ENCODE data around the gene PSMG1. TPM values are rescaled to one million over a fixed set of nuclear protein-coding genes. Genes with fewer than 3 reads are reported as not detected.

PSMG1 gene
- total and polyA plus RNA-seq, 10 of the 15 experiments (the other 5 are each of a cell fraction or from before 2014, with no cell fraction given): 21.3 to 248 (median 121) TPM

- FAIRE-seq: no peak
- no TSS peak for BruUV-seq (replicated peaks)
- no peak for TF ChIP-seq PML (IDR thresholded peaks at IDR 0.05; ENCODE audit: low read length)
- TF ChIP-seq EP300 (IDR thresholded peaks at IDR 0.05; ENCODE audit: borderline replicate concordance in 1 of 2, control insufficient read depth in 1 of 2, low read depth in 2 of 2, low read length in 2 of 2): no peak
- no peak for TF ChIP-seq MEF2B (IDR thresholded peaks at IDR 0.05; ENCODE audit: partially characterized antibody, poor library complexity, severe bottlenecking)
- no peak for TF ChIP-seq TAF1 (IDR thresholded peaks at IDR 0.05; ENCODE audit: borderline replicate concordance, low read depth, low read length)
- TF ChIP-seq, protein P1, sequence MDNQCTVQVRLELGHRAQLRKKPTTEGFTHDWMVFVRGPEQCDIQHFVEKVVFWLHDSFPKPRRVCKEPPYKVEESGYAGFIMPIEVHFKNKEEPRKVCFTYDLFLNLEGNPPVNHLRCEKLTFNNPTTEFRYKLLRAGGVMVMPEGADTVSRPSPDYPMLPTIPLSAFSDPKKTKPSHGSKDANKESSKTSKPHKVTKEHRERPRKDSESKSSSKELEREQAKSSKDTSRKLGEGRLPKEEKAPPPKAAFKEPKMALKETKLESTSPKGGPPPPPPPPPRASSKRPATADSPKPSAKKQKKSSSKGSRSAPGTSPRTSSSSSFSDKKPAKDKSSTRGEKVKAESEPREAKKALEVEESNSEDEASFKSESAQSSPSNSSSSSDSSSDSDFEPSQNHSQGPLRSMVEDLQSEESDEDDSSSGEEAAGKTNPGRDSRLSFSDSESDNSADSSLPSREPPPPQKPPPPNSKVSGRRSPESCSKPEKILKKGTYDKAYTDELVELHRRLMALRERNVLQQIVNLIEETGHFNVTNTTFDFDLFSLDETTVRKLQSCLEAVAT (IDR thresholded peaks at IDR 0.05): no peak
- no peak for TF ChIP-seq ZBTB4 (CRISPR knock-in tag; IDR thresholded peaks at IDR 0.05)
- TF ChIP-seq USF1 (IDR thresholded peaks at IDR 0.05; ENCODE audit: borderline replicate concordance, extremely low read length, insufficient read depth, low read depth, low read length): no peak
- no peak for TF ChIP-seq SIX5 (IDR thresholded peaks at IDR 0.05; ENCODE audit: low read depth, low read length, severe bottlenecking)
- TF ChIP-seq NBN (IDR thresholded peaks at IDR 0.05): no peak
- TF ChIP-seq, protein P2, sequence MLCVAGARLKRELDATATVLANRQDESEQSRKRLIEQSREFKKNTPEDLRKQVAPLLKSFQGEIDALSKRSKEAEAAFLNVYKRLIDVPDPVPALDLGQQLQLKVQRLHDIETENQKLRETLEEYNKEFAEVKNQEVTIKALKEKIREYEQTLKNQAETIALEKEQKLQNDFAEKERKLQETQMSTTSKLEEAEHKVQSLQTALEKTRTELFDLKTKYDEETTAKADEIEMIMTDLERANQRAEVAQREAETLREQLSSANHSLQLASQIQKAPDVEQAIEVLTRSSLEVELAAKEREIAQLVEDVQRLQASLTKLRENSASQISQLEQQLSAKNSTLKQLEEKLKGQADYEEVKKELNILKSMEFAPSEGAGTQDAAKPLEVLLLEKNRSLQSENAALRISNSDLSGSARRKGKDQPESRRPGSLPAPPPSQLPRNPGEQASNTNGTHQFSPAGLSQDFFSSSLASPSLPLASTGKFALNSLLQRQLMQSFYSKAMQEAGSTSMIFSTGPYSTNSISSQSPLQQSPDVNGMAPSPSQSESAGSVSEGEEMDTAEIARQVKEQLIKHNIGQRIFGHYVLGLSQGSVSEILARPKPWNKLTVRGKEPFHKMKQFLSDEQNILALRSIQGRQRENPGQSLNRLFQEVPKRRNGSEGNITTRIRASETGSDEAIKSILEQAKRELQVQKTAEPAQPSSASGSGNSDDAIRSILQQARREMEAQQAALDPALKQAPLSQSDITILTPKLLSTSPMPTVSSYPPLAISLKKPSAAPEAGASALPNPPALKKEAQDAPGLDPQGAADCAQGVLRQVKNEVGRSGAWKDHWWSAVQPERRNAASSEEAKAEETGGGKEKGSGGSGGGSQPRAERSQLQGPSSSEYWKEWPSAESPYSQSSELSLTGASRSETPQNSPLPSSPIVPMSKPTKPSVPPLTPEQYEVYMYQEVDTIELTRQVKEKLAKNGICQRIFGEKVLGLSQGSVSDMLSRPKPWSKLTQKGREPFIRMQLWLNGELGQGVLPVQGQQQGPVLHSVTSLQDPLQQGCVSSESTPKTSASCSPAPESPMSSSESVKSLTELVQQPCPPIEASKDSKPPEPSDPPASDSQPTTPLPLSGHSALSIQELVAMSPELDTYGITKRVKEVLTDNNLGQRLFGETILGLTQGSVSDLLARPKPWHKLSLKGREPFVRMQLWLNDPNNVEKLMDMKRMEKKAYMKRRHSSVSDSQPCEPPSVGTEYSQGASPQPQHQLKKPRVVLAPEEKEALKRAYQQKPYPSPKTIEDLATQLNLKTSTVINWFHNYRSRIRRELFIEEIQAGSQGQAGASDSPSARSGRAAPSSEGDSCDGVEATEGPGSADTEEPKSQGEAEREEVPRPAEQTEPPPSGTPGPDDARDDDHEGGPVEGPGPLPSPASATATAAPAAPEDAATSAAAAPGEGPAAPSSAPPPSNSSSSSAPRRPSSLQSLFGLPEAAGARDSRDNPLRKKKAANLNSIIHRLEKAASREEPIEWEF (IDR thresholded peaks at IDR 0.05; ENCODE audit: insufficient replicate concordance, low read depth, low read length): no peak
Observed at GRCh38 chr21:39131791-39132190, 51.5 kb downstream of the PSMG1 start.

More at GRCh38 chr21:39131791-39132190, 51.5 kb downstream of the PSMG1 start:
- H4K20me1 ChIP-seq (ENCODE audit: control insufficient read depth, insufficient read depth): no peaks in the 10 kb centered on the region
- H3K4me3 ChIP-seq: no peak overlapping the region
- H3K4me2 ChIP-seq (ENCODE audit: control insufficient read depth, insufficient read depth): no peak overlapping the region
- 0% methylated on average over 1 of the region's 1 CpG for WGBS (ENCODE audit: insufficient coverage, insufficient replicate concordance, low lambda C conversion rate, missing lambda C conversion rate)
- intact Hi-C loops (cut with micrococcal nuclease; ENCODE audit: unreplicated experiment) (no loop called here), in situ Hi-C loops (cut with MboI) (no loop called here)
- no peak overlapping the region for H2AFZ ChIP-seq (ENCODE audit: control insufficient read depth, low read depth, low read length)
- no peaks in the 10 kb centered on the region for H3K36me3 ChIP-seq (ENCODE audit: control insufficient read depth in 2 of 2, insufficient read depth in 2 of 2, low read length in 1 of 2)
- ChIA-PET POLR2A (no interaction called here), CTCF (interaction anchor here (1.0 to 1.6 kb wide), 3 partner anchors 8 to 463 kb away, joined by 3 to 4 read pairs (median 4); no protein-coding TSS in a partner anchor), RAD21 (ENCODE audit: unreplicated experiment) (no interaction called here), SMC1A (ENCODE audit: uncharacterized antibody, unreplicated experiment) (no interaction called here)
- ATAC-seq: no peak
- H3K9me3 ChIP-seq (replicated peaks; ENCODE audit: control insufficient read depth, insufficient read depth, low read length): no peaks in the 10 kb centered on the region
- no peaks in the 10 kb centered on the region for H3K79me2 ChIP-seq (ENCODE audit: control insufficient read depth, insufficient read depth, low read length)
- no peak overlapping the region for H3K27ac ChIP-seq (ENCODE audit: control insufficient read depth, insufficient read depth)
- no peaks in the 10 kb centered on the region for H3K27me3 ChIP-seq (replicated peaks in 1 of 2; ENCODE audit: control insufficient read depth in 2 of 2, insufficient read depth in 2 of 2, low read length in 1 of 2)
- no peaks in the 10 kb centered on the region for H3K4me1 ChIP-seq (ENCODE audit: control insufficient read depth, insufficient read depth, low read length)
- no peak overlapping the region for H3K9ac ChIP-seq (ENCODE audit: control insufficient read depth, insufficient read depth, low read length)
- DNase-seq (ENCODE audit: low read depth, low spot score): no peak

Measured in GM12878 (cell line).